Dermis microvascular lymphatic vessel endothelial cell (primary cell): ENCODE results near the gene OR2C1. TPM values are rescaled to one million over a fixed set of nuclear protein-coding genes. Genes with fewer than 3 reads are reported as not detected.
A peak's percentile ranks its signal among the peaks of the same experiment; 100 is the strongest.

Source experiments
- DNase-seq, 2 donors: peaks; one replicate each; pipeline versions ENCODE4 v3.0.0 to v3.0.0-alpha.2; 2010; ENCODE audit warnings: low read depth in 2 of 2
- total RNA-seq: library from RNA; depleted of rRNA; stranded (reverse); fragments of >200 nt; gene quantifications from 2 replicates; pipeline ENCODE4 v1.2.1, GENCODE V29; 2014

Gene OR2C1
- total RNA-seq, 1 donor from 2014 or later = under 0.01 TPM

DNA sequence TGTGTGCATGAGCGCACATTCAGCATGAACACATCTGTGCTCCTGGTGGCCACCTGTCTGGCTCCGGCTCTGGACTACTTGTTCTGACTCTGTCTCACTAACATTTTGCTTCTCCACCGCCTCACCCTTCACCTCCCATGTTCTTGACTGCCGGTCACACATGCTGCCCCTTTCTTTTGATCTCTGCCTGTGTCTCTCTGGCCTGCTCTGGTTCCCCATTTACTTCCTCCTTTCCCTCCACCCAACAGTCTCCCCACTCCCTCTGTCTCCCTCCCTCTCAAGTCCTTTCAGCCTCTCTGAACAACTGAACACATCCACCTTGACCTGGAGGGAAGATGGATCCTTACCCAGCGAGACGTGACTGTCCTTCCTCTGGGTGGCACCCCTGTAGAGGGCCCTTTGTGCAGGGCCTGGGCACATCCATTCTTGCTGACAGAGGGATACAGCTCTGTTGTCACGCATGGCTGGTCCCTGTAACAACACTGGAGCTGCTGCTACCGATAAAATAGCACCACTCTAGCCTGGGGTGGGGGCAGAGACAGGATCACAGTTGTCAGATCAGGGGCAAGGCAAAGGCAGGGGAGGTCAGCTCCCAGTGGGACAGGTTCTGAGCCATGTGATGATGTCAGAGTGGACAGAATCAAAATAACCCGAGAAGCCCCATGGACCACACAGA is 34.1 kb downstream of the OR2C1 start:
- no peak for DNase-seq

GRCh38 chr16:3400446-3400778 is 44.7 kb downstream of the OR2C1 start:
- DNase-seq = no peak

GRCh38 chr16:3400779-3401688 is 45.3 kb downstream of the OR2C1 start, which contains the start of the genes ZNF174 and ZSCAN32:
TSS of gene ZNF174 (plus strand) at chr16:3401215. CDS start at chr16:3402005, 790 bp downstream.
TSS of gene ZSCAN32 (minus strand) at chr16:3401004. CDS start at chr16:3397557, 3,447 bp downstream.
- peak; percentile 98 to 100 for DNase-seq

- DNase-seq = no peak
Measured at GRCh38 chr16:3401719-3402397, 46.2 kb downstream of the OR2C1 start.

Other genes starting within 250 kb of the OR2C1 start
- 14.9 and 17.2 TPM in 2 replicates for gene ZNF205, start 243.3 kb upstream of the OR2C1 start, total RNA-seq
- 2.8 and 5.4 TPM in 2 replicates for gene ZNF213, start 220.9 kb upstream of the OR2C1 start, total RNA-seq
- gene OR1F1, start 167.7 kb upstream of the OR2C1 start, total RNA-seq = not detected in 2 replicates
- gene ZNF200, start 120.7 kb upstream of the OR2C1 start, total RNA-seq = 8.2 and 9.4 TPM in 2 replicates
- under 0.01 TPM in 1 of 2 replicates, not detected in the other for gene MEFV, start 99.3 kb upstream of the OR2C1 start, total RNA-seq
- 31.2 and 46.8 TPM in 2 replicates for gene ZNF263, start 72.4 kb upstream of the OR2C1 start, total RNA-seq
- 2.8 and 2.9 TPM in 2 replicates for gene TIGD7, start 50.5 kb upstream of the OR2C1 start, total RNA-seq
- 10.1 and 13.7 TPM in 2 replicates for gene ZNF75A, start 50.4 kb upstream of the OR2C1 start, total RNA-seq
- gene ZSCAN32, start 45.1 kb downstream of the OR2C1 start, total RNA-seq = 7.4 and 10.9 TPM in 2 replicates
- 5.0 and 7.1 TPM in 2 replicates for gene ZNF174, start 45.3 kb downstream of the OR2C1 start, total RNA-seq
- gene ZNF597, start 87.6 kb downstream of the OR2C1 start, total RNA-seq = 1.5 and 2.5 TPM in 2 replicates
- 6.8 and 15.4 TPM in 2 replicates for gene NAA60, start 87.8 kb downstream of the OR2C1 start, total RNA-seq
- gene C16orf90, start 139.6 kb downstream of the OR2C1 start, total RNA-seq = not detected in 2 replicates
- gene CLUAP1, start 145.1 kb downstream of the OR2C1 start, total RNA-seq = 6.4 and 7.6 TPM in 2 replicates
- gene NLRC3, start 221.5 kb downstream of the OR2C1 start, total RNA-seq = 5.1 and 5.4 TPM in 2 replicates